GM12878 (cell line): ENCODE data around the gene HIVEP3. TPM values are rescaled to one million over a fixed set of nuclear protein-coding genes. Genes with fewer than 3 reads are reported as not detected.

Experiments
- ATAC-seq: fragments of 200-7000 bp; cut with Tn5 transposase; 3 replicates; pipeline ENCODE4 v1.9.1; 2020; ENCODE audit warnings: mild to moderate bottlenecking, moderate library complexity
- BruUV-seq: library from RNA; stranded (reverse); fragments of 400-500 nt; replicated peaks from 2 replicates; lab custom pipeline; 2021; lab: Mats Ljungman, UMichigan
- CTCF ChIA-PET: fragments of 300-600 bp; sonication (Branson Sonifier 250); formaldehyde crosslinking; extraction: SDS; loops from one replicate; lab custom pipeline; 2021; ENCODE audit warnings: inconsistent platforms; lab: Yijun Ruan, JAX
- POLR2A ChIA-PET: fragments of 350-600 bp; formaldehyde crosslinking; extraction: SDS; loops from one replicate; lab custom pipeline; 2021; ENCODE audit warnings: inconsistent platforms; lab: Charles Lee
- RAD21 ChIA-PET: fragments of 300-600 bp; sonication (Branson Sonifier 250); formaldehyde crosslinking; loops from one replicate; lab custom pipeline; 2023; ENCODE audit warnings: antibody characterized with exemption; ENCODE audit not compliant: unreplicated experiment; lab: Charles Lee
- SMC1A ChIA-PET: fragments of 300-600 bp; sonication (Branson Sonifier 250); formaldehyde crosslinking; loops from one replicate; lab custom pipeline; 2023; ENCODE audit not compliant: unreplicated experiment, uncharacterized antibody; lab: Charles Lee
- DNase-seq: peaks from one replicate; pipeline ENCODE4 v3.0.0-alpha.2; 2011; ENCODE audit warnings: low read depth, low spot score
- FAIRE-seq: peaks from 3 replicates; lab custom pipeline; 2011; peaks lifted over from hg19 to GRCh38; lab: Jason Lieb, UNC
- H2AFZ ChIP-seq: 2 replicates; pipeline ENCODE4 v1.6.0; 2011; ENCODE audit warnings: low read depth, low read length, control low read depth; ENCODE audit not compliant: control insufficient read depth
- H3K27ac ChIP-seq: 2 replicates; pipeline ENCODE4 v1.5.1; 2011; ENCODE audit warnings: control low read depth; ENCODE audit not compliant: control insufficient read depth, insufficient read depth
- H3K27me3 ChIP-seq, 2 experiments: replicated peaks in 1 of 2; 2 replicates each; pipeline versions ENCODE4 v1.6.0 to v1.6.1; 2011; ENCODE audit warnings: low read length in 1 of 2; ENCODE audit not compliant: control insufficient read depth in 2 of 2, insufficient read depth in 2 of 2
- H3K36me3 ChIP-seq, 2 experiments: 2 replicates each; pipeline ENCODE4 v1.5.1; 2011; ENCODE audit warnings: low read length in 1 of 2; ENCODE audit not compliant: control insufficient read depth in 2 of 2, insufficient read depth in 2 of 2
- H3K4me1 ChIP-seq: 2 replicates; pipeline ENCODE4 v1.6.1; 2011; ENCODE audit warnings: mild to moderate bottlenecking, low read length, moderate library complexity, mixed read lengths; ENCODE audit not compliant: control insufficient read depth, insufficient read depth
- H3K4me2 ChIP-seq: 2 replicates; pipeline ENCODE4 v1.6.0; 2011; ENCODE audit warnings: control low read depth; ENCODE audit not compliant: control insufficient read depth, insufficient read depth
- H3K4me3 ChIP-seq: fragments of 200-600 bp; sonication (generic); 2 replicates; pipeline ENCODE4 v1.5.1; 2016
- H3K79me2 ChIP-seq: 2 replicates; pipeline ENCODE4 v1.6.0; 2011; ENCODE audit warnings: low read length; ENCODE audit not compliant: control insufficient read depth, insufficient read depth
- H3K9ac ChIP-seq: 2 replicates; pipeline ENCODE4 v1.8.0; 2011; ENCODE audit warnings: low read length, control low read depth, mixed read lengths; ENCODE audit not compliant: control insufficient read depth, insufficient read depth
- H3K9me3 ChIP-seq: replicated peaks from 3 replicates; pipeline ENCODE4 v1.5.1; 2011; ENCODE audit warnings: mild to moderate bottlenecking, low read length; ENCODE audit not compliant: control insufficient read depth, insufficient read depth
- H4K20me1 ChIP-seq: 2 replicates; pipeline ENCODE4 v1.6.0; 2011; ENCODE audit not compliant: control insufficient read depth, insufficient read depth
- ATF7 ChIP-seq: fragments of 450-650 bp; IDR thresholded peaks from 2 replicates; pipeline ENCODE4 v1.6.1; 2016; ENCODE audit warnings: low read depth, mild to moderate bottlenecking
- DPF2 ChIP-seq: fragments of 450-650 bp; IDR thresholded peaks from 2 replicates; pipeline ENCODE4 v1.6.1; 2017; ENCODE audit warnings: mild to moderate bottlenecking
- EP300 ChIP-seq, 2 experiments: fragments of 150-350 bp in 1 of 2; IDR thresholded peaks; 2 replicates each; pipeline ENCODE4 v1.6.1; 2011 to 2012; ENCODE audit warnings: low read depth in 2 of 2, low read length in 2 of 2, borderline replicate concordance in 1 of 2, improper control_type of control experiment in 1 of 2, inconsistent platforms in 1 of 2; ENCODE audit not compliant: control insufficient read depth in 1 of 2
- KLF5 ChIP-seq: fragments of 450-650 bp; IDR thresholded peaks from 2 replicates; pipeline ENCODE4 v1.6.1; 2014; ENCODE audit warnings: mild to moderate bottlenecking; ENCODE audit not compliant: partially characterized antibody
- MTA2 ChIP-seq: fragments of 450-650 bp; IDR thresholded peaks from 2 replicates; pipeline ENCODE4 v1.6.1; 2016; ENCODE audit warnings: low read depth, mild to moderate bottlenecking, moderate library complexity
- NFIC ChIP-seq: IDR thresholded peaks from 2 replicates; pipeline ENCODE4 v1.6.1; 2012; ENCODE audit warnings: low read depth, mild to moderate bottlenecking, inconsistent platforms, low read length, moderate library complexity
- NRF1 ChIP-seq: conservative IDR thresholded peaks from 2 replicates; pipeline ENCODE4 v1.6.1; 2011; ENCODE audit warnings: mild to moderate bottlenecking, low read depth, low read length, improper control_type of control experiment
- POLR2AphosphoS2 ChIP-seq: IDR thresholded peaks from 2 replicates; pipeline ENCODE4 v1.6.1; 2011; ENCODE audit warnings: low read depth, mild to moderate bottlenecking, low read length, improper control_type of control experiment, moderate library complexity
- RUNX3 ChIP-seq: IDR thresholded peaks from 2 replicates; pipeline ENCODE4 v1.6.1; 2012; ENCODE audit warnings: low read length, inconsistent platforms
- ZNF384 ChIP-seq: IDR thresholded peaks from 2 replicates; pipeline ENCODE4 v1.6.1; 2012; ENCODE audit warnings: low read depth, mild to moderate bottlenecking, low read length, improper control_type of control experiment, borderline replicate concordance
- WGBS: methylation state at CpG from one replicate; pipeline ENCODE4 v1.1.6; 2016; ENCODE audit warnings: low lambda C conversion rate; ENCODE audit not compliant: insufficient replicate concordance, insufficient coverage; ENCODE audit errors: missing lambda C conversion rate; 5-methylcytosine and 5-hydroxymethylcytosine counted together
- in situ Hi-C: fragments of 300-500 bp; cut with MboI; formaldehyde crosslinking; loops from 9 replicates; pipeline ENCODE4 v1.14.3; 2018; ENCODE audit warnings: mixed read lengths
- intact Hi-C: fragments of 100-400 bp; cut with micrococcal nuclease; formaldehyde crosslinking; loops from one replicate; pipeline ENCODE4 v1.14.2; 2022; ENCODE audit not compliant: unreplicated experiment
- polyA plus RNA-seq, 11 experiments: library from polyadenylated mRNA; depleted of rRNA in 4 of 11; unstranded in 6 of 11; stranded (reverse) in 5 of 11; fragments of >200 nt; fragmentation: Nextera tagmentation in 4 of 11; fragmentation: Illumina TruSeq in 1 of 11; extraction: Ambion mirVana in 4 of 11; extraction: Trizol in 1 of 11; gene quantifications; 1 replicate in 1 of 11; 2 replicates in 10 of 11; pipeline versions ENCODE4 v1.2.1 to v1.2.3, GENCODE V29; 2011 to 2016; ENCODE audit warnings: inconsistent platforms in 2 of 11, missing spikeins in 2 of 11, low read depth in 1 of 11
- total RNA-seq, 4 experiments: library from RNA; depleted of rRNA in 3 of 4; stranded (reverse); fragments of >200 nt in 3 of 4; fragmentation: Illumina TruSeq in 1 of 4; extraction: Trizol in 1 of 4; gene quantifications; 2 replicates each; pipeline versions ENCODE4 v1.2.1 to v1.2.3, GENCODE V29; 2013 to 2021
- TF ChIP-seq, protein P1 (sequence below): IDR thresholded peaks from 2 replicates; pipeline ENCODE4 v1.6.1; 2011; ENCODE audit warnings: borderline replicate concordance, low read depth, mild to moderate bottlenecking, moderate library complexity, low read length; ENCODE audit not compliant: insufficient read depth, poor library complexity, severe bottlenecking
- TF ChIP-seq, protein P2 (sequence below): fragments of 450-650 bp; IDR thresholded peaks from 2 replicates; pipeline ENCODE4 v1.6.1; 2017; ENCODE audit warnings: low read depth, mild to moderate bottlenecking, moderate library complexity
- TF ChIP-seq, protein P3 (sequence below): IDR thresholded peaks from 2 replicates; pipeline ENCODE4 v1.6.1; 2011; ENCODE audit warnings: low read depth, mild to moderate bottlenecking, low read length, moderate library complexity, borderline replicate concordance; ENCODE audit errors: extremely low read depth
- TF ChIP-seq, protein P4 (sequence below): fragments of 450-650 bp; IDR thresholded peaks from 2 replicates; pipeline ENCODE4 v1.6.1; 2016; ENCODE audit warnings: mild to moderate bottlenecking

The HIVEP3 gene
- total and polyA plus RNA-seq, 10 of the 15 experiments (the other 5 are each of a cell fraction or from before 2014, with no cell fraction given): 1.8 to 13.6 (median 3.8) TPM

DNA sequence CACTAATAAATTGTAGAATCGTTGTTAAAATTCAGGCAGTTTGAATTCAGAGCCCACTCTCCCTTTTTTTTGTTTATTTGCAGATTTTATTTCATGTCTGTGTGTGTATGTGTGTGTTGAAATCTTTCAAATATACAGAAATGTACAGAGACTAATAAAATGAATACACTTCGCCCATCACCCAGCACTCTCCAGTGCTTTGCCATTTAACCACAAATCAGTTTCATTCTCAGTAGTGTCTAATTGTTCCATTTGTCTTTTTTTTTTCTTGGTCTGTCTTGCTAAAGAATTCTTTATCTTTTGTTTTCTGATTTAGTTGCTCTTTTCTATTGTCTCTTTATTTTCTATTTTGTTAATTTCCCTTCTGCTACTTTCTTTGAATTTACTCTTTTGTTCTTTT, 99.7 kb downstream of the HIVEP3 start:
- Histone ChIP-seq H3K79me2 (no peaks in the 10 kb centered on the region), H3K27me3 (no peaks in the 10 kb centered on the region), H3K9me3 (no peaks in the 10 kb centered on the region), H3K4me3 (no peak overlapping the region), H3K9ac (no peak overlapping the region), H3K36me3 (no peaks in the 10 kb centered on the region), H2AFZ (no peak overlapping the region), H3K27ac (no peak overlapping the region), H3K4me2 (no peak overlapping the region), H3K4me1 (peaks cover 9% of the 10 kb centered on the region), H4K20me1 (no peaks in the 10 kb centered on the region)
- BruUV-seq: no TSS peak
- FAIRE-seq: no peak
- TF ChIP-seq RUNX3: peak; percentile 77
- peak; percentile 56; the same call in 1 of the 2 replicates for TF ChIP-seq ZNF384
- TF ChIP-seq NFIC: no peak
- TF ChIP-seq, protein P1, sequence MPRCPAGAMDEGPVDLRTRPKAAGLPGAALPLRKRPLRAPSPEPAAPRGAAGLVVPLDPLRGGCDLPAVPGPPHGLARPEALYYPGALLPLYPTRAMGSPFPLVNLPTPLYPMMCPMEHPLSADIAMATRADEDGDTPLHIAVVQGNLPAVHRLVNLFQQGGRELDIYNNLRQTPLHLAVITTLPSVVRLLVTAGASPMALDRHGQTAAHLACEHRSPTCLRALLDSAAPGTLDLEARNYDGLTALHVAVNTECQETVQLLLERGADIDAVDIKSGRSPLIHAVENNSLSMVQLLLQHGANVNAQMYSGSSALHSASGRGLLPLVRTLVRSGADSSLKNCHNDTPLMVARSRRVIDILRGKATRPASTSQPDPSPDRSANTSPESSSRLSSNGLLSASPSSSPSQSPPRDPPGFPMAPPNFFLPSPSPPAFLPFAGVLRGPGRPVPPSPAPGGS: no peak
- TF ChIP-seq, protein P2, sequence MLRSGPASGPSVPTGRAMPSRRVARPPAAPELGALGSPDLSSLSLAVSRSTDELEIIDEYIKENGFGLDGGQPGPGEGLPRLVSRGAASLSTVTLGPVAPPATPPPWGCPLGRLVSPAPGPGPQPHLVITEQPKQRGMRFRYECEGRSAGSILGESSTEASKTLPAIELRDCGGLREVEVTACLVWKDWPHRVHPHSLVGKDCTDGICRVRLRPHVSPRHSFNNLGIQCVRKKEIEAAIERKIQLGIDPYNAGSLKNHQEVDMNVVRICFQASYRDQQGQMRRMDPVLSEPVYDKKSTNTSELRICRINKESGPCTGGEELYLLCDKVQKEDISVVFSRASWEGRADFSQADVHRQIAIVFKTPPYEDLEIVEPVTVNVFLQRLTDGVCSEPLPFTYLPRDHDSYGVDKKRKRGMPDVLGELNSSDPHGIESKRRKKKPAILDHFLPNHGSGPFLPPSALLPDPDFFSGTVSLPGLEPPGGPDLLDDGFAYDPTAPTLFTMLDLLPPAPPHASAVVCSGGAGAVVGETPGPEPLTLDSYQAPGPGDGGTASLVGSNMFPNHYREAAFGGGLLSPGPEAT: 0 out of 2 replicates have a peak, but pooled peaks have one; percentile 18
- TF ChIP-seq MTA2: 0 out of 2 replicates have a peak, but pooled peaks have one; percentile 10
- no peak for TF ChIP-seq ATF7
- no peak for TF ChIP-seq EP300 (IDR thresholded peaks at IDR 0.05; ENCODE audit: borderline replicate concordance in 1 of 2, control insufficient read depth in 1 of 2, low read depth in 2 of 2, low read length in 2 of 2)
- TF ChIP-seq, protein P3, sequence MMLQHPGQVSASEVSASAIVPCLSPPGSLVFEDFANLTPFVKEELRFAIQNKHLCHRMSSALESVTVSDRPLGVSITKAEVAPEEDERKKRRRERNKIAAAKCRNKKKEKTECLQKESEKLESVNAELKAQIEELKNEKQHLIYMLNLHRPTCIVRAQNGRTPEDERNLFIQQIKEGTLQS: no peak
- no peak for TF ChIP-seq KLF5
- TF ChIP-seq DPF2: no peak
- TF ChIP-seq, protein P4, sequence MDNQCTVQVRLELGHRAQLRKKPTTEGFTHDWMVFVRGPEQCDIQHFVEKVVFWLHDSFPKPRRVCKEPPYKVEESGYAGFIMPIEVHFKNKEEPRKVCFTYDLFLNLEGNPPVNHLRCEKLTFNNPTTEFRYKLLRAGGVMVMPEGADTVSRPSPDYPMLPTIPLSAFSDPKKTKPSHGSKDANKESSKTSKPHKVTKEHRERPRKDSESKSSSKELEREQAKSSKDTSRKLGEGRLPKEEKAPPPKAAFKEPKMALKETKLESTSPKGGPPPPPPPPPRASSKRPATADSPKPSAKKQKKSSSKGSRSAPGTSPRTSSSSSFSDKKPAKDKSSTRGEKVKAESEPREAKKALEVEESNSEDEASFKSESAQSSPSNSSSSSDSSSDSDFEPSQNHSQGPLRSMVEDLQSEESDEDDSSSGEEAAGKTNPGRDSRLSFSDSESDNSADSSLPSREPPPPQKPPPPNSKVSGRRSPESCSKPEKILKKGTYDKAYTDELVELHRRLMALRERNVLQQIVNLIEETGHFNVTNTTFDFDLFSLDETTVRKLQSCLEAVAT: 0 out of 2 replicates have a peak, but pooled peaks have one; percentile 23
- TF ChIP-seq POLR2AphosphoS2: no peak
- TF ChIP-seq NRF1: no peak
- DNase-seq: no peak
- ChIA-PET POLR2A (interaction anchor here (0.5 kb wide), 1 partner anchor 1125 kb away, joined by 3 read pairs; no protein-coding TSS in a partner anchor), CTCF (interaction anchor here (0.8 to 1.2 kb wide), 2 partner anchors 245 to 355 kb away, joined by 3 to 4 read pairs; no protein-coding TSS in a partner anchor), RAD21 (interaction anchor here (0.7 to 1.0 kb wide), 2 partner anchors 16 to 49 kb away, joined by 3 read pairs; no protein-coding TSS in a partner anchor), SMC1A (interaction anchor here (0.7 to 1.6 kb wide), 4 partner anchors 66 to 245 kb away, joined by 3 to 4 read pairs (median 3); no protein-coding TSS in a partner anchor)
- intact Hi-C loops: loop anchor here (10.0 kb wide), 1 partner anchor 326 kb away; no protein-coding TSS in a partner anchor
- ATAC-seq: peak; percentile 83
- in situ Hi-C loops: no loop called here
- 45% methylated on average over 2 of the region's 2 CpGs for WGBS
